Measurements from ENCODE around the gene TSPYL4.

The TSPYL4 gene

GRCh38 chr6:116255246-116255800 lies 1.4 kb upstream of the TSPYL4 start:
- no peak for TF ChIP-seq EZH2phosphoT487 (conservative IDR thresholded peaks at IDR 0.05; ENCODE audit: low read length)
- TF ChIP-seq, protein P1, sequence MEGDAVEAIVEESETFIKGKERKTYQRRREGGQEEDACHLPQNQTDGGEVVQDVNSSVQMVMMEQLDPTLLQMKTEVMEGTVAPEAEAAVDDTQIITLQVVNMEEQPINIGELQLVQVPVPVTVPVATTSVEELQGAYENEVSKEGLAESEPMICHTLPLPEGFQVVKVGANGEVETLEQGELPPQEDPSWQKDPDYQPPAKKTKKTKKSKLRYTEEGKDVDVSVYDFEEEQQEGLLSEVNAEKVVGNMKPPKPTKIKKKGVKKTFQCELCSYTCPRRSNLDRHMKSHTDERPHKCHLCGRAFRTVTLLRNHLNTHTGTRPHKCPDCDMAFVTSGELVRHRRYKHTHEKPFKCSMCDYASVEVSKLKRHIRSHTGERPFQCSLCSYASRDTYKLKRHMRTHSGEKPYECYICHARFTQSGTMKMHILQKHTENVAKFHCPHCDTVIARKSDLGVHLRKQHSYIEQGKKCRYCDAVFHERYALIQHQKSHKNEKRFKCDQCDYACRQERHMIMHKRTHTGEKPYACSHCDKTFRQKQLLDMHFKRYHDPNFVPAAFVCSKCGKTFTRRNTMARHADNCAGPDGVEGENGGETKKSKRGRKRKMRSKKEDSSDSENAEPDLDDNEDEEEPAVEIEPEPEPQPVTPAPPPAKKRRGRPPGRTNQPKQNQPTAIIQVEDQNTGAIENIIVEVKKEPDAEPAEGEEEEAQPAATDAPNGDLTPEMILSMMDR (IDR thresholded peaks at IDR 0.05; ENCODE audit: insufficient read depth, low read length, poor library complexity, severe bottlenecking) = no peak
- no peak overlapping the region for H3K4me3 ChIP-seq (ENCODE audit: insufficient read depth, low read length, poor library complexity, severe bottlenecking)

GRCh38 chr6:116254297-116255056 lies 602 bp upstream of the TSPYL4 start:
- Histone ChIP-seq H3K9me2 (replicated peaks; ENCODE audit: insufficient read depth, low read length) (no peaks in the 10 kb centered on the region), H3K4me2 (ENCODE audit: low read depth, low read length, poor library complexity, severe bottlenecking) (peak overlapping the region; percentile 92), H3K79me2 (ENCODE audit: insufficient read depth, low read length) (no peaks in the 10 kb centered on the region), H3K36me3 (ENCODE audit: low read length) (no peaks in the 10 kb centered on the region), H3K27me3 (ENCODE audit: low read length) (no peaks in the 10 kb centered on the region), H3K4me3 (ENCODE audit: insufficient read depth, low read length, poor library complexity, severe bottlenecking) (peak overlapping the region; percentile 68), H4K20me1 (ENCODE audit: low read depth, low read length) (no peaks in the 10 kb centered on the region), H3K9ac (ENCODE audit: low read length) (peak overlapping the region; percentile 74), H3F3A (ENCODE audit: insufficient read depth) (no peaks in the 10 kb centered on the region), H3K9me3 (ENCODE audit: insufficient read depth, low read length) (no peaks in the 10 kb centered on the region), H2AFZ (ENCODE audit: low read depth, low read length, severe bottlenecking) (peak overlapping the region; percentile 91), H3K27ac (ENCODE audit: low read depth, low read length) (no peak overlapping the region; the same call in 1 of the 2 replicates)
- TF ChIP-seq EZH2phosphoT487 (conservative IDR thresholded peaks at IDR 0.05; ENCODE audit: low read length) = no peak
- TF ChIP-seq, protein P1 (IDR thresholded peaks at IDR 0.05; ENCODE audit: insufficient read depth, low read length, poor library complexity, severe bottlenecking) = no peak

More at GRCh38 chr6:116255246-116255800, 1.4 kb upstream of the TSPYL4 start:
- Histone ChIP-seq H3K9me3 (ENCODE audit: insufficient read depth, low read length) (no peaks in the 10 kb centered on the region), H3K27me3 (ENCODE audit: low read length) (no peaks in the 10 kb centered on the region), H3K9me2 (replicated peaks; ENCODE audit: insufficient read depth, low read length) (no peaks in the 10 kb centered on the region), H2AFZ (ENCODE audit: low read depth, low read length, severe bottlenecking) (no peak overlapping the region), H4K20me1 (ENCODE audit: low read depth, low read length) (no peaks in the 10 kb centered on the region), H3K27ac (ENCODE audit: low read depth, low read length) (no peak overlapping the region), H3K36me3 (ENCODE audit: low read length) (no peaks in the 10 kb centered on the region), H3K4me2 (ENCODE audit: low read depth, low read length, poor library complexity, severe bottlenecking) (peak overlapping the region; percentile 92), H3F3A (ENCODE audit: insufficient read depth) (no peaks in the 10 kb centered on the region), H3K79me2 (ENCODE audit: insufficient read depth, low read length) (no peaks in the 10 kb centered on the region), H3K9ac (ENCODE audit: low read length) (peak overlapping the region; percentile 74)

GRCh38 chr6:116253188-116253504 lies 729 bp downstream of the TSPYL4 start:
- peak overlapping the region; percentile 74 for H3K9ac ChIP-seq (ENCODE audit: low read length)
- H3K27ac ChIP-seq (ENCODE audit: low read depth, low read length) = no peak overlapping the region
- H3F3A ChIP-seq (ENCODE audit: insufficient read depth) = no peaks in the 10 kb centered on the region
- H4K20me1 ChIP-seq (ENCODE audit: low read depth, low read length) = no peaks in the 10 kb centered on the region
- TF ChIP-seq, protein P1 (IDR thresholded peaks at IDR 0.05; ENCODE audit: insufficient read depth, low read length, poor library complexity, severe bottlenecking) = no peak
- TF ChIP-seq EZH2phosphoT487 (conservative IDR thresholded peaks at IDR 0.05; ENCODE audit: low read length) = no peak
- H3K36me3 ChIP-seq (ENCODE audit: low read length) = no peaks in the 10 kb centered on the region
- no peaks in the 10 kb centered on the region for H3K9me2 ChIP-seq (replicated peaks; ENCODE audit: insufficient read depth, low read length)
- H2AFZ ChIP-seq (ENCODE audit: low read depth, low read length, severe bottlenecking) = peak overlapping the region; percentile 91
- H3K9me3 ChIP-seq (ENCODE audit: insufficient read depth, low read length) = no peaks in the 10 kb centered on the region
- H3K79me2 ChIP-seq (ENCODE audit: insufficient read depth, low read length) = no peaks in the 10 kb centered on the region
- H3K4me3 ChIP-seq (ENCODE audit: insufficient read depth, low read length, poor library complexity, severe bottlenecking) = peak overlapping the region; percentile 68
- peak overlapping the region; percentile 92 for H3K4me2 ChIP-seq (ENCODE audit: low read depth, low read length, poor library complexity, severe bottlenecking)
- H3K27me3 ChIP-seq (ENCODE audit: low read length) = no peaks in the 10 kb centered on the region
